Stimulated activated CD8-positive, alpha-beta memory T cell treated with anti-CD3 and anti-CD28 coated beads, Interleukin-2, amount 100 ng/mL, for 1 hour (primary cell): ENCODE results near the gene SPTLC1.

Experiments used
- DNase-seq, 2 donors: peaks; one replicate each; pipeline ENCODE4 v3.0.0-alpha.2; 2020; ENCODE audit warnings: low read depth in 2 of 2

The SPTLC1 gene

DNA sequence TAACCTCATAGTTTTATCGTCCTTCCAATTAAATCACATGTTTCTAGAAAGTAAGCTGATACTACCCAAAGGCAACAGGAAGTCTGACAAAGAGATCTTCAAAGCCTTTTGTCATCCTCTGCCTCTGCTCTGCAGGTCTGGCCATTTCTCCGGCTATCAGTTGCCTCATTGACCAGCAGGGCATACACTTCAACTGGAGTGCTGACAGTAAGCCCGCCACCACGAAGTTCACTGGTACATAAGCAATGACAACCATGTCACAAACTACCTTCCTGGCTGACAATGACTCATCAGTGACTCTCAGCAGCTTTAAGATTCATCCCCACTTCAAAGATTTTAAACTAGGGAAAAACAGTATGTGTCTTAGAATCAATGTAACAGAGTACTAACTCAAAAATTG is 20.6 kb downstream of the SPTLC1 start:
- no peak for DNase-seq

DNA sequence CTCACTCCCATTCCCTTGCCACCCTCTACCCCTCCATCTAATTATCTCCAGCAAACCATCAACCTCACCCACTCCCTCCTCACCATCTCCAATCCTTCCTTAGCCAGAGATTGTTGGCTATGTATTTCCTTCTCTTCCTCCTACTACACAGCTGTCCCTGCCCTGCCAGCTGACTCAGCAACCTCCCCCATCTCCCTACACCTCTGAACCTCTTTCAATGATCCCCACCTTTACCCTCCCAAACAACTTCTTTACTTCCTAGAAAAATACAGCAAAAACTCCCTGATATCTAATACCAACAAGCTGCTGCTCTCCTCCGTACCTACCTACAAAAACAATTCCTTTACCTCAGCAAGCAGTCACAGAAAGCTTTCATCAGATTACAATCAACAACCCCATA is 37.3 kb downstream of the SPTLC1 start:
- no peak for DNase-seq

DNA sequence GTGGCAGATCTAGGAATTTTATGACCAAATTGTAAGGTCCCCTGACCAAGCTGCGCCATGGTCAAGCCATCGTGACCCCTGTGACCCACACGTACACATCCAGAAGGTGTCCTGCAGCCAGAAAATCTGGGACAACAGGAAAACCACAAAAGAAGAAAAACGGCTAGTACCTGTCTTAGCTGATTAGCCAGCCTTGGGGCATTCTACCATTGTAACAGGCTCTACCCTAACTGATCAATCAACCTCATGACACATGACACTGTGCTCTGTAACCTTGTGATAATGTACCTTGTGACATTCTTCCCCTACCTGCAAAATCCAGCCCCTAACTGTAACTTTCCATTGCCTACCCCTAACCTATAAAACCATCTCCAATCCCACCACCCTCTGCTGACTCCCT is 43.6 kb downstream of the SPTLC1 start:
- no peak for DNase-seq

DNA sequence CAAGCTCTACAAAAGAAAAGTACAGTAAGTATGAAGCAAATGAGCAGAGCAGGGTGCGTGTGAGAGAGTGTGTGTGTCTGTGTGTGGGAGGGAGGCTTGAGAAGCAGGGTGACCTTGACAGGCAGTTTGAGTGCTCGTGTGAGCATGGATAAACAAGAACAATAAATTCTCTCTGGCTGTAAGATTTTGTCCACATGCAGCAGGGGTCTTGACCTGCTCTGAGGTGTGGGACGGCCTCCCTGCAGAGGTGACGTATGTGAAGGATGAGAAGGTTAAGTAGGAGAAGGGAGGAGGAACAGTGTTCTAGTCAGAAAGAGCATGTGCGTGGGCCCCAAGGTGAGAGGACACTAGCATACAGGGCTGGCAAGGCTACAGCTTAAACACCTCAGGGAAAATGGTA is 49.0 kb downstream of the SPTLC1 start:
- DNase-seq = no peak

DNA sequence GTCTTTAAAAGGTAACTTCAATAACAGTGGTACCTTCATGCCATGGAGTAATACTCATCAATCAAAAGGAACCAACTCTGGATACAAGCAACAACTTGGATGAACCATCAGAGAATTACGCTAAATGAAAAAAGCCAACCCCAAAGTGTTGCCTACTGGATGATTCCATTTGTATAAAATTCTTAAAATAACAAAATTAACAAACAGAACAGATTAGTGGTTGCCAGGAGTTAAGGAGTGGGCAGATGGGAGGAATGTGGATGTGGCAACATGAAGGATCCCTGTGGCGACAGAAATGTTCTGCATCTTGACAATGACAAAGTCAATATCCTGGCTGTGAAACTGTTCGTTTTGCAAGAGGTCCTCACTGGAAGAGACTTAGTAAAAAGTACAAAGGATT is 50.5 kb downstream of the SPTLC1 start:
- no peak for DNase-seq

DNA sequence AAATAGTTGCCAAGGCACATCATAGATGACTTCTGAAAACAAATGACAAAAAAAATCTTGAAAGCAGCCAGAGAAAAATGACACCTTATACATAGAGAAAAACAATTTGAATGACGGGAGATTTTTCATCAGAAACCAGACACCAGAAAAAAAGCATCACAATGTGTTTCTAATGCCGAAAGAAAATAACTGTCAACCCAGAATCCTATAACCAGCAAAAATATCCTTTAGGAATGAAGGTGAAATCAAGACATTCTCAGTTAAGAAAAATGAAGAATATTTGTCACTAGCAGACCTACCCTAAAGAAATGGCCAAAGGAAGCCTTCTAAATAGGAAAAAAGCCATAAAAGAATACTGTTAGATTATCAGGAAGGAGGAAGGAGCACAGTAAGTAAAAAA is 54.0 kb downstream of the SPTLC1 start:
- no peak for DNase-seq

DNA sequence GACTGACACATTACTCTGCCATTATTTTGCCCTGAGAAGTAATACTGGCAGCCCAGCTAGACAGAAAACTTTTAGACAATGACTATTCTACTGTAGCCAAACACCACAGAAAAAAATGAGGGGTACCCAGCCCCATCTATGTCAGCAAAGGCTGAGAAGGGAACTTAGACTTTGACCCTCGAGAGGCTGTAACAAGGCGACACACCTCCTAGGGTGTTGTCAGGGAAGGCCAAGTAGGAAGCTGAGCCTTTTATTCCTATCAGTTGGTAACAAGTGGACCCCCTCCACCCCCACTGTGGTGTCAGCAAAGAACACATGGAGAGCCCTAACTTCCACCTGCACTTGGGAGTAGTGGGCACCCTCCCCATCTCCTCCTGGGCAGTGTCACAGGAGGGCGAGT is 55.6 kb downstream of the SPTLC1 start:
- no peak for DNase-seq

DNA sequence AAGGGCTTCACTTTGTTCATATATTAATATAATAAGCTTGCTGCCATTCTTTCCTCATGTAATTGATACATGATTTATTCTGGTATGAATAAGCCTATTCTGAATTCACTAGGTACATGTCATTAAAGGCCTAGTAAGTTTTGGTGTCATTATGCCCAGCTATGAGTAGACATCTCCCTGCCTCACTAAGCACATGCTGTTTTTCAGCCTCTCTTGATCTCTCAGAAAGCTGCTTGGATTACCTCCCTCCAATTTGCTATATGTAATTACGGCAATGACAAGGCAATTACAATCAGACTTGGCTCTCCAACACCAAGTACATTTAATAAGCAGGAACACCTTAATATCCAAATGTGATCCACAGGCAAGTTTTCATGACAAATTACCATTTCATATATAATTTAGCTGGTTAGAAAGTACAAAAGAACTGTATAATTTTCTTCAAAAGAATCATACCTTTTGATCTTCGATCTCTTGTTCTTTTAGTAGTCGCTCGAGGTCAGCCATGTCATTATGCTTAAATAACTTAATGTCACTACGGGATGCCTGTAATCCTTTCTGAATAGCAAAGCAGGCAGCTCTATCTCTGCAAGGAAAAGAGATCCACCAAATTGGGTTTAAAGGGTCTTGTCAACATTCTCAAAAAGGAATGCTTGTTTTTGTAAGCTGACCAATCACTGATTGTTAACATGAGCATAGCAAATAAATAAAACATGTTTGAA is 56.3 kb downstream of the SPTLC1 start:
- no peak for DNase-seq

DNA sequence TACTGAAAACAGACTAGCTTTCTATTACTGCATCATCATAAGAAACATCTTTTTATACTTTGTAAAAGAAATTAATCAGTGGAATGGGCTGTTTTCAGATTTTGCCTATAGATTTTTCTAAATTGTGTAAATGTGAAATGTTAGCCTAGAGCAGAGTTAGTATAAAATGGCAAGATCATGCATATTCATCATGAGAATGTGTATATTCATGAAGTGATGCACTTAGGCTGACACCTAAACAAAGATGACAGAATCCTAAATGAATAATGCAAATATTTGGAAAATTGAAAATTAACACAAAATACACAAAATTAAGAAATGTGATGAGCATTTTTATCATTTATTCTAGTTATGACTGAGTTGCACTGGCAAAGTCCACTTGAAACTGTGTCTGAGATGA is 57.2 kb downstream of the SPTLC1 start:
- DNase-seq = no peak

DNA sequence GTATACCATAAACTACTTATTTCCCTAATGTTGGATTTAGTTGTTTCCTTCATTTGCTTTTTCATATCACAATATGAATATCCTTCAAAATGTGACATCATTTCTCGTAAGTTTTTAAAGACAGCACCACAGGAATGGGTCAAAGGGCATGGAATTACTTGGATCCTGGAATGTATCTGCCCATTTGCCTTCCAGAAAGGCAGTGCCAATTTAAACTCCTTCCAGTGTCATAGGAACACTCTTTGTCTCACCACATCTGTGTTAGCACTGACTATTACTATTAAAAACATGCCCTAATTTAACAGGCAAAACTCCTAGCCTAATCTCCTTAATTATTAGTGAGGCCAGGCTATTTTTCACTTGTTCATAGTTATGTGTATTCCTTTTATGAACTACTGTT is 58.0 kb downstream of the SPTLC1 start:
- no peak for DNase-seq

DNA sequence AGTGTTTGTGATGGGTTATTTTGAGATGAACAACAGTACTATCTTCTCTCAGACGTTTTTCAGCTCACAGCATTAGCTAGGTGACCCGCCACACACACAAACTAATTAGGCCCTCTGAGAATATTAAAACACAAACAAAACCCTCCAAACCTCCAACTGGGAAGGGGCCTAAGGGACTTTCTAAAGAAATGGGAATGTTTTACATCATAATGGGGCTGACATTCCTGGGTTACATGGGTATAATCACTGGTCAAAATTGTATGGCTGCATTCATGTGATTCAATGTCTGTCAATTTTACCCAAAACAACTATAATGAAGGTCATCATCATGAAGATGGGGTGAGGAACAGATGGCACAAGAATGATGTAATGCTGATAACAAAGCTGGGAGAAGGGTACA is 59.6 kb downstream of the SPTLC1 start:
- DNase-seq = no peak

DNA sequence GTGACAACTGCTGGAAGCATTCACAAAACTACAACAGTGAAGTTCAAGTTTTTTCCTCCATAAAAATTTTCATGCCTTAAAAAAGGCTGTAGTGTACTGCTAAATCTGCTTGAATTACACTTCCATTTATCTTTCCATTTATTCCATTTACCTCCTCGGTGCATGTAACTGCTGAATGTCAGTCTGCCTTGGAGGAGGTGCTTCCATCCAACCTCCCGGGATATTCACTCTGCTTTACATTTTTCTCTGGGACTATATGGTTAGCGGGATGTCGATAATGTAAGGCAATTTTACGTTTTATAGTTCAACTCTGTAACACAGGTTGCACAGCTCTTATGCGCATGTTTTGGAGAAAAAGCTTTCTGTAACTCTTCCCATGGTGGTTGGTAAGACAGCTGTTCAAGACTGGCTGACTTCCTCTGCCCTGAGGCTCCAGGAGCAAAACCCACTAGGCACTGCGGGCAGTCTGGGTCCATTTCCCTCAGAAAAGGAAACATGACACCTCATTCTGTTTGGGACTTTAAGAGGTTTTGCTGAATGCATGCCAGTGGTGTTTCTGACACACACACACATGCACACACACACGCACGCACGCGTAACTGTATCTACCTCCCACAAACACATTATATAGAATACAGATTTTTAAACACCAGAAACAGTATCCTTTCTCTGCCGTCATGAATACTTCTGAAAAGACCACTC is 66.1 kb downstream of the SPTLC1 start:
- DNase-seq = no peak

DNA sequence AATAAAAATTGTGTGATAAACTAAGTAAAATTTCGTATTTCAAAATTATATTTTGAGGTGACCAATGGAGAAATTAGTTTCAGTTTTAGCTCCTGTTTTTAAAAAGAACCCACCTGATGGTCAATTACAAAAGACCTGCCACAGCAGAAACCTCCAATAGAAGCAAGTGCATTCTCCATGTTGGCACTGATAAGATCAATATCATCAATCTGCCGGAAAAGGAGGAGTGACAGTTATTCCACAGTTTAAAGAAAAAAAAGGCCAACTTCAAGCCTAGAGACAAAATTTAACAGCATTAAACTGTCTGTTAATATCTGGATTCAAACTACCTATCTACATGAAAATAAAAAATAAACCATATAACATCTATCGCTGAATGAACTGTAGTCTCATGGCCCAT is 67.7 kb downstream of the SPTLC1 start:
- no peak for DNase-seq

DNA sequence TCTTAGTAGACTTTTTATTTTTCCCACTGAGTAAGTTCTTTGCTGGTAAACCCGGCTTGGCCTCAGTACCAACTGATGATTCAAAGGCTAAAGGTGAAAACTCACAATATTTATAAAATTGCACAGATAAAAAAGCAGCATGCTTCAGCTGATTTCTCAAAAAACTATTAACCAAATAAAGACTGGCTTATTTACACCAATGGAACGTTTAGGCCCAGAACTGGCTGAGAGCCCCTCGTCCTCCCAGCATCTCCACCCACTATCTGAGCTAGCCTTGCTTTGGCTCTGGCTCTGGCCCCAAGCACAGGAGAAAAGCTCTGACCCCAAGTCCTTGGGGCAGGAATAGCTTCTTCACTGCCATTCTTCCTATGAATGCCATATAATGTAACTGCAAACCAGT is 68.5 kb downstream of the SPTLC1 start:
- DNase-seq = no peak

DNA sequence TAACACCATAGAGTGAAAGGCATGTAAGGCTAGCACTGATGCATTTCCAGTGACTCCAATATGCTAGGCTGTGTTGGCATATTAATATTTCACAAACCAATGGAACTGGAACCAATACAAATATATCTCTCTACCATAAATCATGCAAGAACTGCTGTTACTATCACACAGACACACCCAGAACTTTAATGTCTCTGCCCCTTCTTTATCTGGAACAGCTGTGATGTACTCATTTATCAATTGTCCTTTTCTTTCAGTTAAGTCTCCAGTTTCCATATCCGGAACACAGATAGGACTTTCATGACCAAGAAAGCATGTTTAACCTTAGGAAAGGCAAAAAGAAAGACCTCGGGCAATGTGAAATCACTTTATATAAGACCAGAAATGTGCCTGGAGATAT is 70.3 kb downstream of the SPTLC1 start:
- DNase-seq = no peak

DNA sequence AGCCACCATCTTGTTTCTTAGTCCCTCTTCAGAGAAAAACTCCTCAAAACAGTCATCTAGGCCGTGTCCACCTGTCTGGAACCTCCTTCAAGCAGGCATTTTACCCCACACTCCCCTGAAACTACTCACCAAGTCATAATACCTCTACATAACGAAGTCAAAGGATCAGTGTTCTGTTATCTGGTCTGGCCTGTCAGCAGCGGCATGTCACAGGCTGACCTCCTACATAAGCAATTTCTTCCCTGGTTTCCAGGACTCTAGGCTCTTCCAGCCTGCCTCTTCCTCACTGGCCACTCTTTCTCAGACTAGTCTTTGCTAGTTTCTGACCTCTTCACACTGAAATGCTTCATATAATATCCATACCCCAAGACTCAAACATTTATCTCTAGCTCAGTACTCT is 72.2 kb downstream of the SPTLC1 start:
- no peak for DNase-seq

DNA sequence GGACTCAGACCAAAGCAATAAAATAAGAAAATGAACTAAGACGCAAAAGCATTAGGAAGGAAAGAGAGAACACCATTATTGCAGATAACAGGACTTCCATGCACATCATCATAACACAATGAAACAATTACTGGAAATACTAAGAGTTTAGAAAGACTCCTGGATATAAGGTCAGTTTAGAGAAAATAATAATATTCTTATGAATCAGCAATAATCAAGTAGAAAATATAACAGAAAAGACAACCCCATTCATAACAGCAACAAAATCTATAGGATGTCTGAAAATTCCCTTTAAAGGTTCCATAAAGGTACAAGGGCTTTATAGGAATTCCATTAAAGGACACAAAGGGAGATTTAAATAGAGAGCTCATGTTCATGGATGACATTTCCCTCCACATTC is 73.0 kb downstream of the SPTLC1 start:
- DNase-seq = no peak

DNA sequence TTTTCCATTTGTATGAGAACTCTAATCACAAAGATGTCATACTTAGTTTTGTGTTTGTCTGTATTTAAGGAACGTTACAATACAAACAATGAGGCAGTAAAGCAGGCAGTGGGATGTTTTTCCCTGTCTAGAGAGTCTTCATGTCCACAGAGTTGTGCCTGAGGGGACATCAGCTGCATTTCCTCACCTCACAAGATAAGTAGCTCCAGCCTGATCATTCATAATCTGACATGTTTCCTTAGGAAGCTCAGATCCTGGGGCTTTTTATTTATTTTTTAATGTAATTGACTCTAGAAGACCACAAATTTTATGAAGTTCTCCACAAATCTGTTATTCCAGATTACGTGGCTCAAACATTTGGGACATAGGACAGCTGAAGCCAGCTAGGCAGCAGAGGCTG is 78.5 kb downstream of the SPTLC1 start:
- no peak for DNase-seq

DNA sequence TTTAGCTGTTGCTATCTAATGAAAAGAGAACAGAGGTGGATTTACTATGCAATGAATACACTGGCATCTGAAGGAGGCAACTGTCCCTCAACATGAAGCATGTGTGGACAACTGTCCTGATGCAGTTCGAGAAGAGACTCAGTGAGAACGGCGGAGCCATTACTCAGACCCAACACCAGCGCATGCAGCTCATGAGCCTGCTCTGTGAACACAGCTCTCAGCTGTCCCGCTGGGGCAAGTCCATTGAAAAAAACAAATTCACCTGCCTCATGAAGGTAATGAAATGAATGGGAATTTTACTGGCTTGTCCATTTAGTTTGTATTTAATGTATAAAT is 78.8 kb downstream of the SPTLC1 start:
- no peak for DNase-seq

DNA sequence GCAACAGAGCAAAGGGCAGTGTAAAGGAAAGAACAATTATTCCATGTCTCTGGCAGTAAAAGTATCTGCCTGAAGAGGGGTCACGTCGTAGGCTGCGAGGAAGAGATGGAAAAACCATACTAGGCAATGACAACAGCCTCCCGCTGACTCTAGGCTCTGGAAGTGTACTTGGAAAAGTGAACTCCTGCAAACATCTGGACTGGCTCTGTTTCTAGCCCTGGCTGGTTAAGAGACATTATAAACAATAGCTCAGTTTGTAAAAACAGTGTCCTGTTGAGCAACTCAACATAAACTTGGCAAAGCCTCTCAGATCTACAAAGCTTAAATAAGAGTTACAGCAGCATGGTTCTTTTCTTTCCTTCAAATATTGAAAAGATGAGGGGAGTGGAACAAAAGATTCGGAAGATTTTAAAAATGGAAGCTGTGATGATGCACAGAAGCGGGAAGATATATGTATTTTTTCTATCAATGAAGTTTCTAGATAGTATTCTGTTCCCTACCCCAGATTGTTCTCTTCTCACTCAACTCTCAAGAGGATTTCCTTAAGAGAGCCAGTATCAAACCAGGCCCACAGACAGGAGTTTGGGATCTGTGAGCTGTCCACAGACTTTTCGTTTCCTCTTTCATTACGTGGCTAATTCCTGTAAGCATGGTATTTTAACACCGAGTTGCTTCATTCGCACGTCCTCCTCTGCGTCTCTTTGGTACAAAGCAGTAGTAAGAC is 79.4 kb downstream of the SPTLC1 start:
- DNase-seq = no peak

DNA sequence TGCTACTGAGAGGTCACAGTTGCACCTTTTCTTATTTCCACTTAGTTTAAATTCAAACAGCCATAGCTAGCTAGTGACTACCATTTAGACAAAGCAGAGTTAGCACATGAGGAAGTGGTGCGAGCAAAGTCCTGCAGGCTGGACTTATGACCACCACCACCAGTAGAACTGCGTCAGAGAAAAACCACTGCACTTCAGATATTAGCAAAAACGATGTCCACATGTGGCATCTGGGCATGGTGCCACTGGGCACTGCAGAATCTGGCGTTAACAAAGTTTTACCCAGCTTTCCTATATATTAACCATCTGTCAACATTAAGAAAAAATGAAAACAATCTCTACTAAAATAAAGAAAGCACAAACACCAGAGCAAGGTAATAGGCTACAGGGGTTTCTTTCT is 80.1 kb downstream of the SPTLC1 start:
- no peak for DNase-seq

DNA sequence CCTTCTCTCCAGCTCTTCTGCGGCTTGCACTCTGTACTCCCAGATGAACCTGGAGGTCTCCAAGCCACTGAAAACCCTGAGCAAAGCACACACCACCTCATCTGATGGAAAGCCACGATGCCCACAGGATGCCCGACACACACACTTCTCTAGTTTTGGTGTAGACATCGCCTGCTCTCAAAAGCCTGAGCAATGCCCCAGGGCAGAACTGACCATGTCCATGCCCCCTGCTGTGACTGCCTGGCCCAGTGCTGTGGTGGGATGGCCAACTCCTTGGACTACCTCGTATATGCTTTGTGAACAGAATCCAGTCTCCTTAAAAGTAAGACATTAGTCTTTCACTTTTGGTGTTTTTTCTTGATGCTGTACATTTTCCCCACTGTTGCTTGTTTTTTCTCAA is 81.2 kb downstream of the SPTLC1 start:
- no peak for DNase-seq

DNA sequence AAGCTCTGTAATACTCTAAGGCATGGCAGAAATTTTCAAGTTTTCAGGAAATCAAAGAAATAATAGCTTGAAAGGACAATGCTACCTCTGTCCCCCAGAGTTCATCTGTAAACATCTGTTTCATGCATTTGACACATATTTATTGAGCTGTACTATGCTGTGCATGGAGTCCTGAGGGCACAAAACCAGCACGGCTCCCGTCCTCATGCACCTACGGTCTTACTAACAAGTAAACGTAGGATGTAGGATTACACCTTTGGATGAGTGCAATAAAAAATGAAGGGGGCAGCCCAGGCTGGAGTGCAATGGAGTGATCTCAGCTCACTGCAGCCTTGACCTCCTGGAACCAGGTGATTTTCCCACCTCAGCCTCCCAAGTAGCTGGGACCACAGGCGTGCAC is 81.9 kb downstream of the SPTLC1 start:
- DNase-seq = no peak
